Body of pancreas (tissue), 4 donors: ENCODE results near the gene RCOR1. TPM values are rescaled to one million over a fixed set of nuclear protein-coding genes. Genes with fewer than 3 reads are reported as not detected.
A peak's percentile ranks its signal among the peaks of the same experiment; 100 is the strongest.
"Not testable (repeated sequence)": the region's sequence is repeated elsewhere in the genome, so short reads cannot be mapped to it uniquely, and the experiment has no call there.

Source experiments
- ATAC-seq: fragments of 150-250 bp; one replicate; pipeline ENCODE4 v1.9.1; 2016
- DNase-seq, 4 donors: peaks; one replicate each; pipeline ENCODE4 v3.0.0-alpha.2; 2019
- H3K27ac ChIP-seq, 4 donors: fragments of 200-600 bp; sonication (generic); 1 replicate in 3 of 4; 2 replicates in 1 of 4; pipeline versions ENCODE4 v1.5.1 to v1.6.1; 2016 to 2019; ENCODE audit warnings: mild to moderate bottlenecking in 1 of 4, mixed read lengths in 1 of 4, moderate library complexity in 1 of 4
- H3K27me3 ChIP-seq, 2 donors: fragments of 200-600 bp; sonication (generic); one replicate each; pipeline ENCODE4 v1.6.0; 2016; ENCODE audit warnings: mild to moderate bottlenecking in 1 of 2
- H3K36me3 ChIP-seq, 2 donors: fragments of 200-600 bp; sonication (generic); replicated peaks in 1 of 2; 2 replicates each; pipeline ENCODE4 v1.5.1; 2016; ENCODE audit warnings: low read depth in 2 of 2; ENCODE audit not compliant: insufficient read depth in 1 of 2
- H3K4me1 ChIP-seq: fragments of 200-600 bp; sonication (generic); one replicate; pipeline ENCODE4 v1.6.0; 2016
- H3K4me3 ChIP-seq, 2 donors: fragments of 200-600 bp; sonication (generic); 1 replicate in 1 of 2; 2 replicates in 1 of 2; pipeline ENCODE4 v1.5.1; 2016 to 2019
- H3K9me3 ChIP-seq, 3 donors: fragments of 200-600 bp; sonication (generic); 1 replicate in 2 of 3; 2 replicates in 1 of 3; pipeline ENCODE4 v1.5.1; 2016
- CTCF ChIP-seq, 7 experiments: fragments of 450-650 bp in 4 of 7; fragments of 200-600 bp in 3 of 7; sonication (generic) in 3 of 7; IDR thresholded peaks; one replicate each; pipeline ENCODE4 v1.5.1; 2016 to 2019; ENCODE audit warnings: antibody characterized with exemption in 7 of 7
- POLR2A ChIP-seq, 3 donors: fragments of 450-650 bp; IDR thresholded peaks; one replicate each; pipeline ENCODE4 v1.6.1; 2016; ENCODE audit warnings: antibody characterized with exemption in 3 of 3, mild to moderate bottlenecking in 2 of 3
- WGBS, 2 donors: methylation state at CpG; one replicate each; pipeline ENCODE4 v1.1.5; 2017; 5-methylcytosine and 5-hydroxymethylcytosine counted together
- intact Hi-C: fragments of 100-400 bp; cut with DNase I; formaldehyde crosslinking; loops from one replicate; pipeline ENCODE4 v1.15.1; 2023
- total RNA-seq, 2 donors: library from RNA; depleted of rRNA; stranded (reverse); fragments of >200 nt; gene quantifications; one replicate each; pipeline ENCODE4 v1.1.0, GENCODE V29; 2016

RCOR1 gene
- total RNA-seq, 2 donors from 2014 or later, result 6.3 to 6.7 TPM

GRCh38 chr14:102548616-102549240, 43.7 kb upstream of the RCOR1 start:
- H3K4me1 ChIP-seq, result peaks cover 15% of the 10 kb centered on the region
- DNase-seq (no peak), ATAC-seq (no peak)
- no peak overlapping the region for H3K27ac ChIP-seq
- WGBS, 2 donors, result 37 to 53% methylated on average over 3 of the region's 3 CpGs
- TF ChIP-seq CTCF (IDR thresholded peaks at IDR 0.05) (no peak), POLR2A (IDR thresholded peaks at IDR 0.05) (no peak)
- intact Hi-C loops, result no loop called here
- H3K27me3 ChIP-seq, result peaks cover 0 to 17% of the 10 kb centered on the region in 2 donors
- no peaks in the 10 kb centered on the region for H3K36me3 ChIP-seq
- no peaks in the 10 kb centered on the region for H3K9me3 ChIP-seq
- H3K4me3 ChIP-seq, result no peak overlapping the region

- intact Hi-C loops, H3K9me3 ChIP-seq, DNase-seq, H3K27ac ChIP-seq, ATAC-seq, H3K36me3 ChIP-seq, H3K27me3 ChIP-seq, H3K4me3 ChIP-seq: not testable (repeated sequence)
- H3K4me1 ChIP-seq, result peaks cover 10% of the 10 kb centered on the region
- 47 to 56% methylated on average over 2 to 3 of the region's 3 CpGs for WGBS, 2 donors
Measured at GRCh38 chr14:102550927-102551401, 41.5 kb upstream of the RCOR1 start.

GRCh38 chr14:102551995-102552705, 40.3 kb upstream of the RCOR1 start:
- intact Hi-C loops, result no loop called here
- TF ChIP-seq CTCF (IDR thresholded peaks at IDR 0.05) (no peak), POLR2A (IDR thresholded peaks at IDR 0.05) (no peak)
- no peak for DNase-seq
- peaks cover 10% of the 10 kb centered on the region for H3K4me1 ChIP-seq
- H3K36me3 ChIP-seq, result no peaks in the 10 kb centered on the region
- no peak overlapping the region for H3K27ac ChIP-seq
- no peak overlapping the region for H3K4me3 ChIP-seq
- ATAC-seq, result no peak
- WGBS, 2 donors, result 81 to 85% methylated on average over 9 to 14 of the region's 14 CpGs
- H3K27me3 ChIP-seq, result no peaks in the 10 kb centered on the region
- H3K9me3 ChIP-seq, result no peaks in the 10 kb centered on the region

- no peaks in the 10 kb centered on the region for H3K27me3 ChIP-seq
- TF ChIP-seq POLR2A (IDR thresholded peaks at IDR 0.05) (peak in 2 of 3 donors; percentile 23 to 25), CTCF (IDR thresholded peaks at IDR 0.05) (no peak)
- ATAC-seq (peak; percentile 87), DNase-seq (peak; percentile 51 to 65 (median 54))
- H3K4me1 ChIP-seq, result peaks cover 10% of the 10 kb centered on the region
- peak overlapping the region in 3 of 4 donors; percentile 52 to 80 (median 72) for H3K27ac ChIP-seq
- no peaks in the 10 kb centered on the region for H3K9me3 ChIP-seq
- H3K36me3 ChIP-seq, result no peaks in the 10 kb centered on the region
- intact Hi-C loops, result no loop called here
- H3K4me3 ChIP-seq, result peak overlapping the region; percentile 88 to 92
- WGBS, 2 donors, result 8% methylated on average over 84 of the region's 94 CpGs; no CpG with 5 or more reads in 1 of the 2 donors
Measured at GRCh38 chr14:102554821-102555819, 37.3 kb upstream of the RCOR1 start.
